Right lobe of liver (tissue), 6 donors: Measurements from ENCODE around the gene RNF111. TPM values are rescaled to one million over a fixed set of nuclear protein-coding genes. Genes with fewer than 3 reads are reported as not detected.

ENCODE experiments used
- ATAC-seq, 4 donors: fragments of 200-7000 bp; cut with Tn5 transposase; one replicate each; pipeline ENCODE4 v1.9.1; 2020; ENCODE audit warnings: mild to moderate bottlenecking in 4 of 4, moderate library complexity in 4 of 4
- DNase-seq, 3 donors: peaks; one replicate each; pipeline ENCODE4 v3.0.0-alpha.2; 2020
- H3K27ac ChIP-seq, 3 donors: fragments of 200-600 bp; one replicate each; pipeline ENCODE4 v1.8.0; 2022
- H3K27me3 ChIP-seq, 2 donors: fragments of 200-600 bp; one replicate each; pipeline ENCODE4 v1.8.0; 2022
- H3K36me3 ChIP-seq, 4 donors: fragments of 200-600 bp; sonication (generic) in 1 of 4; one replicate each; pipeline versions ENCODE4 v1.5.1 to v1.8.0; 2017 to 2022; ENCODE audit warnings: control low read depth in 1 of 4
- H3K4me1 ChIP-seq, 4 donors: fragments of 200-600 bp; sonication (generic) in 1 of 4; one replicate each; pipeline versions ENCODE4 v1.5.1 to v1.8.0; 2017 to 2022; ENCODE audit warnings: control low read depth in 1 of 4
- H3K4me3 ChIP-seq, 3 donors: fragments of 200-600 bp; one replicate each; pipeline ENCODE4 v1.8.0; 2022
- H3K9me3 ChIP-seq, 4 donors: fragments of 200-600 bp; sonication (generic) in 1 of 4; one replicate each; pipeline versions ENCODE4 v1.5.1 to v1.8.0; 2017 to 2022; ENCODE audit warnings: control low read depth in 1 of 4
- CTCF ChIP-seq, 4 donors: fragments of 200-600 bp in 3 of 4; fragments of 450-650 bp in 1 of 4; IDR thresholded peaks; one replicate each; pipeline versions ENCODE4 v1.5.1 to v1.8.0; 2016 to 2022; ENCODE audit warnings: antibody characterized with exemption in 4 of 4, mild to moderate bottlenecking in 2 of 4
- POLR2A ChIP-seq: fragments of 450-650 bp; IDR thresholded peaks from one replicate; pipeline ENCODE4 v1.6.1; 2017; ENCODE audit warnings: antibody characterized with exemption, mild to moderate bottlenecking
- WGBS: methylation state at CpG from one replicate; pipeline ENCODE4 v1.1.6; 2018; ENCODE audit warnings: low coverage, low lambda C conversion rate; ENCODE audit not compliant: insufficient coverage; ENCODE audit errors: missing lambda C conversion rate; 5-methylcytosine and 5-hydroxymethylcytosine counted together
- intact Hi-C, 2 donors: fragments of 100-400 bp; cut with DNase I; formaldehyde crosslinking; loops; one replicate each; pipeline versions ENCODE4 v1.11.2 to v1.14.1; 2022
- long read RNA-seq: library from polyadenylated mRNA; unstranded; transcript quantifications from one replicate; pipeline ENCODE4 v2.0.0, GENCODE V29; 2019
- total RNA-seq, 6 experiments: library from RNA; depleted of rRNA in 2 of 6; stranded (reverse); fragments of >200 nt in 2 of 6; fragmentation: NEBNext Ultra II Directional in 3 of 6; extraction: Animal tissue kit (Norgen Biotek cat#: 25700) in 3 of 6; gene quantifications; one replicate each; pipeline versions ENCODE4 v1.1.0 to v1.2.4, GENCODE V29; 2016 to 2023
- donor health status: DM: no; HTN: yes; CAD: no.
- donor health status: DM: no; HTN: no; CAD: no.
- donor health status: DM: no; HTN: no; CAD: no.
- donor health status: DM: no; HTN: yes; CAD: no.
- donor health status: DM: no; HTN: yes; CAD: no.

Gene RNF111
- total RNA-seq, result 10 to 100 TPM in 4 of 6 experiments, 1 to 10 TPM in 2; 7.3 to 19.1 (median 13.4) TPM
- long read RNA-seq, partial matches to known transcripts, result 1 of 1 reads
- long read RNA-seq, other reads (novel, unspliced or antisense), result 0 of 1 reads

GRCh38 chr15:58987491-58988005 lies at the start of gene RNF111:
TSS of gene RNF111 (plus strand) at chr15:58987663. CDS start at chr15:59030823, 43,160 bp downstream.
- Histone ChIP-seq H3K36me3 (no peaks in the 10 kb centered on the region), H3K4me1 (peaks cover 0 to 11% (median 0%) of the 10 kb centered on the region in 4 donors), H3K9me3 (no peaks in the 10 kb centered on the region), H3K27me3 (no peaks in the 10 kb centered on the region), H3K27ac (peak within 1 kb of the TSS; percentile 90 to 97 (median 94)), H3K4me3 (peak within 1 kb of the TSS; percentile 76 to 98 (median 92))
- TF ChIP-seq POLR2A, result peak; percentile 82
- TF ChIP-seq CTCF (IDR thresholded peaks at IDR 0.05), result no peak
- intact Hi-C loops, result no loop called here
- under 1% methylated on average over 34 of the region's 47 CpGs for WGBS
- DNase-seq, result peak; percentile 86 to 91 (median 88)
- peak; percentile 91 to 96 (median 94) for ATAC-seq

- H3K36me3 ChIP-seq, result no peaks in the 10 kb centered on the region
- H3K9me3 ChIP-seq, result no peaks in the 10 kb centered on the region
- H3K27me3 ChIP-seq, result no peaks in the 10 kb centered on the region
- intact Hi-C loops, result no loop called here
- ATAC-seq (no peak), DNase-seq (no peak)
- 69% methylated on average over 3 of the region's 3 CpGs for WGBS
- no peak overlapping the region for H3K27ac ChIP-seq
- H3K4me3 ChIP-seq, result no peak overlapping the region
- TF ChIP-seq CTCF (IDR thresholded peaks at IDR 0.05), result no peak
- no peak for TF ChIP-seq POLR2A
- no peaks in the 10 kb centered on the region for H3K4me1 ChIP-seq
Measured at GRCh38 chr15:58947179-58947578, 40.3 kb upstream of the RNF111 start.

- H3K4me3 ChIP-seq, result no peak overlapping the region
- H3K36me3 ChIP-seq, result no peaks in the 10 kb centered on the region
- no peak overlapping the region for H3K27ac ChIP-seq
- intact Hi-C loops, result no loop called here
- H3K27me3 ChIP-seq, result no peaks in the 10 kb centered on the region
- TF ChIP-seq CTCF (IDR thresholded peaks at IDR 0.05) (no peak), POLR2A (no peak)
- ATAC-seq (peak in 1 of 4 donors; percentile 47), DNase-seq (no peak)
- WGBS, result 61% methylated on average over 5 of the region's 5 CpGs
- H3K9me3 ChIP-seq, result no peaks in the 10 kb centered on the region
- H3K4me1 ChIP-seq, result no peaks in the 10 kb centered on the region
Measured at GRCh38 chr15:58951388-58952007, 36.0 kb upstream of the RNF111 start.

- H3K36me3 ChIP-seq, result no peaks in the 10 kb centered on the region
- intact Hi-C loops, result no loop called here
- no peaks in the 10 kb centered on the region for H3K4me1 ChIP-seq
- H3K9me3 ChIP-seq, result no peaks in the 10 kb centered on the region
- ATAC-seq (no peak), DNase-seq (no peak)
- H3K4me3 ChIP-seq, result no peak overlapping the region
- H3K27ac ChIP-seq, result no peak overlapping the region
- no peaks in the 10 kb centered on the region for H3K27me3 ChIP-seq
- TF ChIP-seq CTCF (IDR thresholded peaks at IDR 0.05) (no peak), POLR2A (no peak)
Measured at GRCh38 chr15:58952751-58953150, 34.7 kb upstream of the RNF111 start.
